ENCODE data around the gene SDF2L1. TPM values are rescaled to one million over a fixed set of nuclear protein-coding genes. Genes with fewer than 3 reads are reported as not detected.
A peak's percentile ranks its signal among the peaks of the same experiment; 100 is the strongest.

Gene SDF2L1
- total and polyA plus RNA-seq, 10 of the 15 experiments (the other 5 are each of a cell fraction or from before 2014, with no cell fraction given) = 3.0 to 214 (median 55.5) TPM

DNA sequence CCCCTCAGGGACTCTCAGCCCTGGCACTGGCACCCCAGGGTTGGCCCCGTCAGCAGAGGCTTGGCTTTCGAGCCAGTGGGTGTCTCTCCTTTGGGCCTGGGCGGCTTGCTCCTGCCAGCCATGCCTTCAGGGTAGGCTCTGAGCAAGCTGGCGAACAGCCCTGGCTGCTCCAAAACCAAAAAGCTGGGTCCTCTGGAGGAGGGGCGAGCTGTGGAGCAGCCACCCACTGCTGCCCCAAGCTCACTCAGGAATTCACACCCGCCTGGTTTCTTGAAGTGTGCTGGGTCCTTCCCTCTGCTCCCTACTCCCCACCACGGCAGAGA, 18.5 kb upstream of the SDF2L1 start:
- POLR2A ChIA-PET = interaction anchor here (0.6 to 1.2 kb wide), 2 partner anchors 19 to 55 kb away, joined by 4 to 7 read pairs; partner anchors contain the start of gene SDF2L1
- FAIRE-seq (no peak), DNase-seq (ENCODE audit: low read depth, low spot score) (no peak), ATAC-seq (no peak)
- Histone ChIP-seq H3K9ac (ENCODE audit: control insufficient read depth, insufficient read depth, low read length) (no peak overlapping the region), H4K20me1 (ENCODE audit: control insufficient read depth, insufficient read depth) (peaks cover 7% of the 10 kb centered on the region), H3K9me3 (replicated peaks; ENCODE audit: control insufficient read depth, insufficient read depth, low read length) (no peaks in the 10 kb centered on the region), H3K27me3 (replicated peaks in 1 of 2; ENCODE audit: control insufficient read depth in 2 of 2, insufficient read depth in 2 of 2, low read length in 1 of 2) (no peaks in the 10 kb centered on the region), H3K36me3 (ENCODE audit: control insufficient read depth in 2 of 2, insufficient read depth in 2 of 2, low read length in 1 of 2) (peaks cover 11 to 29% of the 10 kb centered on the region in 2 experiments; a peak in 3 of 4 replicates), H2AFZ (ENCODE audit: control insufficient read depth, low read depth, low read length) (no peak overlapping the region), H3K27ac (ENCODE audit: control insufficient read depth, insufficient read depth) (no peak overlapping the region), H3K4me2 (ENCODE audit: control insufficient read depth, insufficient read depth) (no peak overlapping the region), H3K4me1 (ENCODE audit: control insufficient read depth, insufficient read depth, low read length) (peaks cover 7% of the 10 kb centered on the region; the same call in 1 of the 2 replicates), H3K79me2 (ENCODE audit: control insufficient read depth, insufficient read depth, low read length) (peaks cover 15% of the 10 kb centered on the region), H3K4me3 (no peak overlapping the region)
- SMC1A ChIA-PET (ENCODE audit: uncharacterized antibody, unreplicated experiment) = no interaction called here
- intact Hi-C loops (cut with micrococcal nuclease; ENCODE audit: unreplicated experiment) = no loop called here
- CTCF ChIA-PET = interaction anchor here (1.1 to 2.4 kb wide), 3 partner anchors 10 to 41 kb away, joined by 6 to 9 read pairs (median 7); no protein-coding TSS in a partner anchor
- in situ Hi-C loops (cut with MboI) = no loop called here
- 84% methylated on average over 7 of the region's 7 CpGs for WGBS (ENCODE audit: insufficient coverage, insufficient replicate concordance, low lambda C conversion rate, missing lambda C conversion rate)
- RAD21 ChIA-PET (ENCODE audit: unreplicated experiment) = no interaction called here
- no TSS peak for BruUV-seq (replicated peaks)
- TF ChIP-seq POLR2A (IDR thresholded peaks at IDR 0.05; ENCODE audit: low read depth, low read length) (peak; percentile 53; the same call in 1 of the 2 replicates), CHD2 (IDR thresholded peaks at IDR 0.05; ENCODE audit: borderline replicate concordance, low read depth, low read length) (no peak)

DNA sequence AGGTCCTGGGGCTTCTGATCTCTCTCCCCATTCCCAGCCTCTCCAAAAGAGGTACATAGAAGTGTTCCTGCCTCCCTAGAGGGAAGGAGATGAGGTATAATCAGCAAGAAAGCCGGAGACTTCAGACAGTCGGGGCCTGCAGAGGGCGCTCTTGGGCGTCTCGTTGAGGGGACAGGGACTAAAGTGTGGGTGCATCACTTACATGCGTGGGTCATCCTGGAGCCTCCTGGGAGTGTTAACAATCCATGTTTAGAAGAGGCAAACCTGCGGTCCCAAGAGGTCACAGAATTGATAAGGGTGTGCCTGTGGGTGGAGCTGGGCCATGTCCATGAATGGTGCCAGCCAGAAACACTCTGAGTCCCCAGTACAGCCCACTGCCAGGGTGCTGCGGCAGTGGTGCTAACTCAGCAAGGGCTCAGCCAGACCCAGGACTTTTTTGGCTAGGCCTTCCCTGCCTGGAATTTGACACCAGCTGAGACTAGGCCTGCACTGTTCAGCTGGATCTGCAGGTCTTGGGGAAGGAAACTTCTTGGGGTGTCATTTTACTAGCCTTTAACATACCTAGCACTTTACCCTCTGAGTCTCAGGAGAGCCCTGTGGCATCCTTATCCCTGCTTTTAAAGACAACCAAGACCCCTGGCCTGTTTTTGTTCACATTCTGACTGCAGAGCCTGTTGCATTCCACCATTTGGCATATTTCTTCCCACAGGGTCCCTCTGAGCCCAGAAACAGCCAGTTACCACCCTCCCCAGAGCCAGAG, 17.8 kb upstream of the SDF2L1 start:
- DNase-seq (ENCODE audit: low read depth, low spot score) = no peak
- ATAC-seq = peak; percentile 25
- ChIA-PET SMC1A (ENCODE audit: uncharacterized antibody, unreplicated experiment) (interaction anchor here (1.0 kb wide), 1 partner anchor 18 kb away, joined by 3 read pairs; the partner anchor contains the start of gene SDF2L1), RAD21 (ENCODE audit: unreplicated experiment) (no interaction called here), CTCF (interaction anchor here (0.7 to 2.4 kb wide), 8 partner anchors 11 to 45 kb away, joined by 3 to 9 read pairs (median 6); no protein-coding TSS in a partner anchor), POLR2A (interaction anchor here (0.6 to 1.2 kb wide), 2 partner anchors 18 to 55 kb away, joined by 4 to 7 read pairs; partner anchors contain the start of gene SDF2L1)
- Histone ChIP-seq H3K27ac (ENCODE audit: control insufficient read depth, insufficient read depth) (no peak overlapping the region), H3K4me2 (ENCODE audit: control insufficient read depth, insufficient read depth) (no peak overlapping the region), H3K36me3 (ENCODE audit: control insufficient read depth in 2 of 2, insufficient read depth in 2 of 2, low read length in 1 of 2) (peaks cover 11 to 28% of the 10 kb centered on the region in 2 experiments; a peak in 3 of 4 replicates), H4K20me1 (ENCODE audit: control insufficient read depth, insufficient read depth) (peaks cover 7% of the 10 kb centered on the region), H3K4me3 (no peak overlapping the region), H3K27me3 (replicated peaks in 1 of 2; ENCODE audit: control insufficient read depth in 2 of 2, insufficient read depth in 2 of 2, low read length in 1 of 2) (no peaks in the 10 kb centered on the region), H3K4me1 (ENCODE audit: control insufficient read depth, insufficient read depth, low read length) (peaks cover 10% of the 10 kb centered on the region; the same call in 1 of the 2 replicates), H2AFZ (ENCODE audit: control insufficient read depth, low read depth, low read length) (no peak overlapping the region), H3K9me3 (replicated peaks; ENCODE audit: control insufficient read depth, insufficient read depth, low read length) (no peaks in the 10 kb centered on the region), H3K79me2 (ENCODE audit: control insufficient read depth, insufficient read depth, low read length) (peaks cover 22% of the 10 kb centered on the region), H3K9ac (ENCODE audit: control insufficient read depth, insufficient read depth, low read length) (no peak overlapping the region)
- TF ChIP-seq CTCF (IDR thresholded peaks at IDR 0.05 in 2 of 3, conservative IDR thresholded peaks at IDR 0.05 in 1 of 3; ENCODE audit: control insufficient read depth in 2 of 3, extremely low read depth in 1 of 3, insufficient read depth in 1 of 3, low read depth in 3 of 3, low read length in 3 of 3) (peak; percentile 18 to 57 (median 41); a peak in 4 of 6 replicates), RUNX3 (IDR thresholded peaks at IDR 0.05; ENCODE audit: low read length) (no peak)
- BruUV-seq (replicated peaks) = no TSS peak
- in situ Hi-C loops (cut with MboI) = no loop called here
- intact Hi-C loops (cut with micrococcal nuclease; ENCODE audit: unreplicated experiment) = no loop called here
- 57% methylated on average over 8 of the region's 8 CpGs for WGBS (ENCODE audit: insufficient coverage, insufficient replicate concordance, low lambda C conversion rate, missing lambda C conversion rate)
- FAIRE-seq = no peak

Data from GM12878 (cell line).